ENCODE measurements around the gene MAP2K7. TPM values are rescaled to one million over a fixed set of nuclear protein-coding genes. Genes with fewer than 3 reads are reported as not detected.

The MAP2K7 gene
- total and polyA plus RNA-seq, 2 of the 4 experiments (the other 2 are of a cell fraction): 4.1 to 15.6 TPM

DNA sequence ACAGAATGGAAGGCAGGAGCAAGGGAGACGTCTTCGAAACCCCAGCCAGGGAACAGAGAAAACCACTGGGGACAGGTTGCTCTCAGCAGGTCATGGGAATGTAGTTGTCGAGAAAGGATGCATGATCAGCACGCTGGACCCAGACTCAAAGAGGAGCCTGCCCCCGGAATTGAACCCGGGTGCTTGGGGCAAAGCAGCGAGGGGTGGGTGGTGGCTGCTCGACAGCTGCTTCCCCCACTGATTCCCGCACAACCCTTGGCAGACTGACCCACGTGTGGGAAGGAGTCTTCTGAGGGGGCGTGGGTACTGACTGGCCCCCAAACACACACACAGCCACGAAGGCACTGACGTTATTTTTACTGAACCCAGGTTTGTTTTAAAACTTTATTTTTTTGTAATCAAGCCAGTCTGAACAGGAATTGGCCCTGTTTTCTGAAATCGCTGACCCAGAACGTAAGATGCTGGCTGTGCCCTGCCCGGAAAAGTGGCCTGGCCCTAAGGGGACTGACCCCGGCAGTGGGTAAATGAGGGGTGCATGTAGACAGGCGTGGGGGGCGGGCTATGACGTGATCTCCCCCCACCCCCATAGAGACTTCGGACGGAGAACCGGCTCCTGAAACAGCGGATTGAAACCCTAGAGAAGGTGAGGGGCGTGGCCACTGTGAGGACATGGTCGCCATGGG, 48.1 kb upstream of the MAP2K7 start:
- peaks cover 2% of the 10 kb centered on the region; the same call in 1 of the 2 replicates for H3K36me3 ChIP-seq (ENCODE audit: control insufficient read depth, insufficient read depth, low read length)
- H3K9me3 ChIP-seq (ENCODE audit: control insufficient read depth, insufficient read depth, low read length): no peaks in the 10 kb centered on the region
- no peak overlapping the region for H2AFZ ChIP-seq (replicated peaks; ENCODE audit: low read length, poor library complexity)
- H4K8ac ChIP-seq (ENCODE audit: low read depth in 2 of 2, low read length in 2 of 2): no peak overlapping the region
- no peak for ATAC-seq (ENCODE audit: low read depth)
- H3K27ac ChIP-seq (ENCODE audit: insufficient read depth, low read length): no peak overlapping the region
- H4K5ac ChIP-seq (ENCODE audit: low read depth, low read length): no peak overlapping the region
- peaks cover 1% of the 10 kb centered on the region; the same call in 1 of the 2 replicates for H3K4me1 ChIP-seq (ENCODE audit: control insufficient read depth, insufficient read depth, low read length)
- ChIA-PET CTCF (no interaction called here), POLR2A (ENCODE audit: unreplicated experiment) (no interaction called here)
- no peak overlapping the region for H4K91ac ChIP-seq (ENCODE audit: insufficient read depth, low read depth, low read length)
- in situ Hi-C loops (cut with MboI; ENCODE audit: low sequenced_read_pairs) (no loop called here), intact Hi-C loops (cut with micrococcal nuclease) (no loop called here), dilution Hi-C loops (cut with HindIII; ENCODE audit: low sequenced_read_pairs, unreplicated experiment) (no loop called here)
- H2BK5ac ChIP-seq (ENCODE audit: low read depth, low read length, poor library complexity, severe bottlenecking): no peak overlapping the region
- H3K4me2 ChIP-seq (ENCODE audit: low read depth, low read length): no peak overlapping the region
- no peak overlapping the region for H3K4me3 ChIP-seq (ENCODE audit: insufficient read depth, low read depth, low read length)
- no peak overlapping the region for H2AK5ac ChIP-seq (ENCODE audit: low read depth, low read length)
- TF ChIP-seq MAZ (IDR thresholded peaks at IDR 0.05; ENCODE audit: borderline replicate concordance, low read depth, low read length) (no peak), ELK1 (IDR thresholded peaks at IDR 0.05; ENCODE audit: borderline replicate concordance, low read depth, low read length) (no peak), SMC3 (IDR thresholded peaks at IDR 0.05; ENCODE audit: low read depth, low read length) (no peak), CTCF (conservative IDR thresholded peaks at IDR 0.05; ENCODE audit: low read depth, low read length) (no peak), FOS (IDR thresholded peaks at IDR 0.05; ENCODE audit: low read depth, low read length) (no peak), NFE2L2 (IDR thresholded peaks at IDR 0.05; ENCODE audit: low read depth, low read length) (no peak), BHLHE40 (IDR thresholded peaks at IDR 0.05; ENCODE audit: low read depth, low read length) (no peak), POLR2A (IDR thresholded peaks at IDR 0.05; ENCODE audit: low read depth, low read length) (no peak), RCOR1 (IDR thresholded peaks at IDR 0.05; ENCODE audit: insufficient replicate concordance, low read length) (no peak), MAFK (IDR thresholded peaks at IDR 0.05; ENCODE audit: low read depth, low read length) (no peak), USF2 (IDR thresholded peaks at IDR 0.05; ENCODE audit: low read depth, low read length) (no peak), CEBPB (IDR thresholded peaks at IDR 0.05; ENCODE audit: low read depth, low read length) (no peak), RFX5 (IDR thresholded peaks at IDR 0.05; ENCODE audit: low read depth, low read length) (no peak), CHD1 (IDR thresholded peaks at IDR 0.05; ENCODE audit: low read depth, low read length) (no peak), RAD21 (IDR thresholded peaks at IDR 0.05; ENCODE audit: low read length) (no peak)
- no peak overlapping the region for H3K56ac ChIP-seq (ENCODE audit: extremely low read depth, insufficient read depth, low read length)
- H3K18ac ChIP-seq (ENCODE audit: low read depth, low read length): no peak overlapping the region
- no peak overlapping the region for H3K9ac ChIP-seq (ENCODE audit: low read depth, low read length)
- peak overlapping the region; percentile 16 for H2AK9ac ChIP-seq (replicated peaks; ENCODE audit: low read depth, low read length, poor library complexity)
- 92% methylated on average over 8 of the region's 26 CpGs; no CpG with 5 or more reads in 1 of the 2 experiments for WGBS, 2 experiments (ENCODE audit: extremely low coverage in 2 of 2, insufficient read length in 1 of 2)
- no peak overlapping the region for H2BK20ac ChIP-seq (ENCODE audit: low read depth, low read length)
- H3K9me1 ChIP-seq (ENCODE audit: insufficient read depth, low read length): no peaks in the 10 kb centered on the region
- H3K14ac ChIP-seq (replicated peaks; ENCODE audit: low read depth, low read length): no peak overlapping the region
- H2BK15ac ChIP-seq (ENCODE audit: low read depth, low read length): no peak overlapping the region
- H3K27me3 ChIP-seq (ENCODE audit: control insufficient read depth, insufficient read depth, low read length): no peaks in the 10 kb centered on the region
- no peak for DNase-seq
- no peaks in the 10 kb centered on the region for H3K79me1 ChIP-seq (ENCODE audit: low read depth in 1 of 2, low read length in 2 of 2)
- H3K23ac ChIP-seq (ENCODE audit: low read depth, low read length): no peak overlapping the region
- H2BK120ac ChIP-seq (ENCODE audit: low read depth, low read length): no peak overlapping the region
- H4K20me1 ChIP-seq (ENCODE audit: insufficient read depth, low read length): peaks cover 6% of the 10 kb centered on the region
- H3K4ac ChIP-seq (ENCODE audit: low read depth, low read length): no peak overlapping the region
- BruUV-seq (replicated peaks): no TSS peak
